ENCODE measurements around the gene FBXW2. TPM values are rescaled to one million over a fixed set of nuclear protein-coding genes. Genes with fewer than 3 reads are reported as not detected.
"Not testable (repeated sequence)": the region's sequence is repeated elsewhere in the genome, so short reads cannot be mapped to it uniquely, and the experiment has no call there.

The FBXW2 gene
- 15.3 and 18.9 TPM in 2 replicates for total RNA-seq (2014; rRNA removed; shearing (Covaris generic))

- DNase-seq (ENCODE audit: low read depth), result peak; percentile 98
Measured at GRCh38 chr9:120792898-120793765, at the start of gene FBXW2. Gene FBXW2 (minus strand): TSS chr9:120793416. CDS start chr9:120788258, 5,158 bp downstream.

- no peak for DNase-seq (ENCODE audit: low read depth)
Measured at GRCh38 chr9:120841930-120842684, 48.9 kb upstream of the FBXW2 start.

GRCh38 chr9:120839146-120839545, 45.9 kb upstream of the FBXW2 start:
- no peak for DNase-seq (ENCODE audit: low read depth)

- DNase-seq (ENCODE audit: low read depth), result no peak
Measured at GRCh38 chr9:120837921-120838320, 44.7 kb upstream of the FBXW2 start.

- no peak for DNase-seq (ENCODE audit: low read depth)
Measured at GRCh38 chr9:120833325-120833724, 40.1 kb upstream of the FBXW2 start.

- no peak for DNase-seq (ENCODE audit: low read depth)
Measured at GRCh38 chr9:120832807-120833206, 39.6 kb upstream of the FBXW2 start.

- DNase-seq (ENCODE audit: low read depth), result no peak
Measured at GRCh38 chr9:120830865-120831264, 37.6 kb upstream of the FBXW2 start.

- no peak for DNase-seq (ENCODE audit: low read depth)
Measured at GRCh38 chr9:120830151-120830550, 36.9 kb upstream of the FBXW2 start.

GRCh38 chr9:120829650-120830049, 36.4 kb upstream of the FBXW2 start:
- DNase-seq (ENCODE audit: low read depth), result no peak

GRCh38 chr9:120820095-120820494, 26.9 kb upstream of the FBXW2 start:
- no peak for DNase-seq (ENCODE audit: low read depth)

GRCh38 chr9:120818595-120818994, 25.4 kb upstream of the FBXW2 start:
- no peak for DNase-seq (ENCODE audit: low read depth)

- DNase-seq (ENCODE audit: low read depth), result no peak
Measured at GRCh38 chr9:120815075-120815474, 21.9 kb upstream of the FBXW2 start.

- no peak for DNase-seq (ENCODE audit: low read depth)
Measured at GRCh38 chr9:120808931-120809330, 15.7 kb upstream of the FBXW2 start.

- no peak for DNase-seq (ENCODE audit: low read depth)
Measured at GRCh38 chr9:120807607-120808379, 14.6 kb upstream of the FBXW2 start.

GRCh38 chr9:120804784-120805363, 11.7 kb upstream of the FBXW2 start:
- DNase-seq (ENCODE audit: low read depth), result not testable (repeated sequence)

GRCh38 chr9:120801441-120801840, 8.2 kb upstream of the FBXW2 start:
- no peak for DNase-seq (ENCODE audit: low read depth)

GRCh38 chr9:120791161-120791560, 2.1 kb downstream of the FBXW2 start:
- no peak for DNase-seq (ENCODE audit: low read depth)

- no peak for DNase-seq (ENCODE audit: low read depth)
Measured at GRCh38 chr9:120787933-120788332, 5.3 kb downstream of the FBXW2 start.

- no peak for DNase-seq (ENCODE audit: low read depth)
Measured at GRCh38 chr9:120783602-120784047, 9.6 kb downstream of the FBXW2 start.

GRCh38 chr9:120781236-120781635, 12.0 kb downstream of the FBXW2 start:
- DNase-seq (ENCODE audit: low read depth), result no peak

- DNase-seq (ENCODE audit: low read depth), result no peak
Measured at GRCh38 chr9:120780367-120780766, 12.8 kb downstream of the FBXW2 start.

GRCh38 chr9:120779227-120779626, 14.0 kb downstream of the FBXW2 start:
- no peak for DNase-seq (ENCODE audit: low read depth)
